ENCODE data around the gene MACROD1.

DNA sequence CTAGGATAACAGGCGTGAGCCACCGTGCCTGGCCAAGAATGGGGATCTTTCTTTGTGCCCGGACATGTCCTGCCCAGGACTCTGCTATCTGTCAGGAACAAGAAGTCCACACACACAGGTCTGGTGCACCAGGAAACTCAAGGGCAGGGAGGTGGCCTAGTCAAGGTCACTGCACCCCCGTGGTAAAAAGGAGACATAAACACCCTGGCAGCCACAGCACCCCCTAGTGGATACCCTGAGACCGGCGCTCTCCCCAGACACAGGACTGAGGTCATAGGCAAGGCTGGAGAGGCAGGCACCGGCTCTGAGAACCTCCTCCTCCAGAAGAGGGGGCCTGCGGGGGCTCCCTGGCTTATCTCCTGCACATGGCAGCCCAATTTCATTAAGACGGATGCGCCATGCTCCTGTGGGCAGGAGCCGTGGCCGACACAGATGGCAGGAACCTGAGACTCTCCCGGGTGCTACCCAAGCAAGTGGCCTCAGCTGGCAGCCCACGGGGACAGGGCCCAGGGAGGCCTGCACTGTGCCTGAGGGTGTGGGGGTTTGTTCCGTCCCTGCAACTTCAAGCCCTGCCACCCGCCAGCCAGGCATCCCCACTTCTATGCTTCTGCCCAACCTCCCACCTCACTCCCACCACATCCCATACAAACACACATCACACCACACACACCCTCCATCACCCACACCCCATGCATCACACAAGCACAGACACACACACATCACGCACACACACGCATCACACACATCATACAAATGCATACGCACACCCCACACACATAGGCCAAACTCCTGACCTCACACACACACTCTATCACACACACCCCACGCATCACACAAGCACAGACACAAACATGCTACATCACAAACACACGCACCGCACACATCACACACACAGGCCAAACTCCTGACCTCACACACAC, 19.6 kb downstream of the MACROD1 start:
- TF ChIP-seq CTCF (IDR thresholded peaks at IDR 0.05) (peak in 5 of 6 experiments; percentile 43 to 69 (median 64)), POLR2A (IDR thresholded peaks at IDR 0.05) (no peak)

Data from Peyer's patch (tissue), 4 donors.